ENCODE results near the gene LRRD1. TPM values are rescaled to one million over a fixed set of nuclear protein-coding genes. Genes with fewer than 3 reads are reported as not detected.

The LRRD1 gene
- total RNA-seq, 1 experiment from 2014 or later, result not detected

DNA sequence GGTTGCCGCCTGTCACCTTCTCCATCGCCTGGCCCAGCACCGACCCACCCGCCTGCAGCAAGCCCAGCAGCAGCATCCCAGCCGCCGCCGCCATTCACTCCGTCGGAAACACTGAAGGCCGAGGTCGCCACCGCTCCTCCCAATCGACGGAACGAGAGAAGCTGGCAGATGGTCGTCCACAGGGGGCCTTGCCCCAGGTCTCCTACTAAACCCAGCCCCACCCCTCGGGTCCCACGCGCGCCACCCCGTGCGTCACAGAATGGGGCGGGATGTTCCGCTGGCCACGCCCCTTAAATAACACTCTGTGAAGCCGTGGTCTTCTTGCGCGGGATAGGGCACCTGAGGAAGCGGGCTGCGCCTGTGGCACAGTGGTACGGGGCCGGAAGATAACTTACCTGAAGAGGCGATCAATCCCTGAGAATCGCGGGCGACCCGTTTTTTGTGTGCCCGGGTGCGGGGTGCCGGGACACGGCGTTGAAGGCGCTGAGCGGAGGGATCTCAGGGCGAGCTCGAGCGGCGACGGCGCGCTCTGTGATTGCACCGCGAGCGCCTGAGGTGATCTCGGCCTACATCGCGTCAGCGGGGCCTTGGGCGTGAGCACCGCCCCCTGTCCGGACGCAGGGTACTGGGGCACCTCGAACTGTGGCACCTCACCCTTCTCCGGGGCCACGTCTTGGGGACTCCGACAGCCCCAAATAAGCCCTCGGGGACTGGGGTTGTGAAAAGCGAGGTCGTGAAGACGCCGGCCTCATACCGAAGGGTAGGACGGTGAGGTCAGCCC lies 44.5 kb downstream of the LRRD1 start, which contains the start of gene CYP51A1 (continued):
- TF ChIP-seq, protein P1, sequence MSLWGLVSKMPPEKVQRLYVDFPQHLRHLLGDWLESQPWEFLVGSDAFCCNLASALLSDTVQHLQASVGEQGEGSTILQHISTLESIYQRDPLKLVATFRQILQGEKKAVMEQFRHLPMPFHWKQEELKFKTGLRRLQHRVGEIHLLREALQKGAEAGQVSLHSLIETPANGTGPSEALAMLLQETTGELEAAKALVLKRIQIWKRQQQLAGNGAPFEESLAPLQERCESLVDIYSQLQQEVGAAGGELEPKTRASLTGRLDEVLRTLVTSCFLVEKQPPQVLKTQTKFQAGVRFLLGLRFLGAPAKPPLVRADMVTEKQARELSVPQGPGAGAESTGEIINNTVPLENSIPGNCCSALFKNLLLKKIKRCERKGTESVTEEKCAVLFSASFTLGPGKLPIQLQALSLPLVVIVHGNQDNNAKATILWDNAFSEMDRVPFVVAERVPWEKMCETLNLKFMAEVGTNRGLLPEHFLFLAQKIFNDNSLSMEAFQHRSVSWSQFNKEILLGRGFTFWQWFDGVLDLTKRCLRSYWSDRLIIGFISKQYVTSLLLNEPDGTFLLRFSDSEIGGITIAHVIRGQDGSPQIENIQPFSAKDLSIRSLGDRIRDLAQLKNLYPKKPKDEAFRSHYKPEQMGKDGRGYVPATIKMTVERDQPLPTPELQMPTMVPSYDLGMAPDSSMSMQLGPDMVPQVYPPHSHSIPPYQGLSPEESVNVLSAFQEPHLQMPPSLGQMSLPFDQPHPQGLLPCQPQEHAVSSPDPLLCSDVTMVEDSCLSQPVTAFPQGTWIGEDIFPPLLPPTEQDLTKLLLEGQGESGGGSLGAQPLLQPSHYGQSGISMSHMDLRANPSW (CRISPR knock-in tag; conservative IDR thresholded peaks at IDR 0.05; ENCODE audit: low read depth), result no peak
- TF ChIP-seq CBFB (CRISPR knock-in tag; IDR thresholded peaks at IDR 0.05; ENCODE audit: low read depth) (no peak), NFE2L1 (CRISPR knock-in tag; IDR thresholded peaks at IDR 0.05) (peak; percentile 62; the same call in 1 of the 2 replicates), ELF4 (CRISPR knock-in tag; IDR thresholded peaks at IDR 0.05; ENCODE audit: low read depth) (no peak), FOXK1 (CRISPR knock-in tag; IDR thresholded peaks at IDR 0.05) (peak; percentile 90), OVOL2 (CRISPR knock-in tag; IDR thresholded peaks at IDR 0.05; ENCODE audit: borderline replicate concordance) (no peak), GABPB1 (CRISPR knock-in tag; IDR thresholded peaks at IDR 0.05) (no peak), ZSCAN18 (CRISPR knock-in tag; IDR thresholded peaks at IDR 0.05) (no peak), CREB1 (CRISPR knock-in tag; IDR thresholded peaks at IDR 0.05) (peak; percentile 26; the same call in 1 of the 2 replicates), KAT7 (CRISPR knock-in tag; IDR thresholded peaks at IDR 0.05; ENCODE audit: borderline replicate concordance) (0 out of 2 replicates have a peak, but pooled peaks have one; percentile 64), HMGA2 (CRISPR knock-in tag; IDR thresholded peaks at IDR 0.05) (no peak), MYBL2 (CRISPR knock-in tag; IDR thresholded peaks at IDR 0.05) (peak; percentile 90; the same call in 1 of the 2 replicates), ETV6 (CRISPR knock-in tag; IDR thresholded peaks at IDR 0.05) (peak; percentile 92), NFATC4 (CRISPR knock-in tag; IDR thresholded peaks at IDR 0.05) (no peak), MLX (CRISPR knock-in tag; IDR thresholded peaks at IDR 0.05) (no peak), SP1 (CRISPR knock-in tag; conservative IDR thresholded peaks at IDR 0.05) (peak; percentile 99), ZNF232 (CRISPR knock-in tag; IDR thresholded peaks at IDR 0.05) (0 out of 2 replicates have a peak, but pooled peaks have one; percentile 56)
- TF ChIP-seq, protein P2, sequence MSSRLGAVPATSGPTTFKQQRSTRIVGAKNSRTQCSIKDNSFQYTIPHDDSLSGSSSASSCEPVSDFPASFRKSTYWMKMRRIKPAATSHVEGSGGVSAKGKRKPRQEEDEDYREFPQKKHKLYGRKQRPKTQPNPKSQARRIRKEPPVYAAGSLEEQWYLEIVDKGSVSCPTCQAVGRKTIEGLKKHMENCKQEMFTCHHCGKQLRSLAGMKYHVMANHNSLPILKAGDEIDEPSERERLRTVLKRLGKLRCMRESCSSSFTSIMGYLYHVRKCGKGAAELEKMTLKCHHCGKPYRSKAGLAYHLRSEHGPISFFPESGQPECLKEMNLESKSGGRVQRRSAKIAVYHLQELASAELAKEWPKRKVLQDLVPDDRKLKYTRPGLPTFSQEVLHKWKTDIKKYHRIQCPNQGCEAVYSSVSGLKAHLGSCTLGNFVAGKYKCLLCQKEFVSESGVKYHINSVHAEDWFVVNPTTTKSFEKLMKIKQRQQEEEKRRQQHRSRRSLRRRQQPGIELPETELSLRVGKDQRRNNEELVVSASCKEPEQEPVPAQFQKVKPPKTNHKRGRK (CRISPR knock-in tag; IDR thresholded peaks at IDR 0.05; ENCODE audit: borderline replicate concordance), result no peak
- TF ChIP-seq, protein P3, sequence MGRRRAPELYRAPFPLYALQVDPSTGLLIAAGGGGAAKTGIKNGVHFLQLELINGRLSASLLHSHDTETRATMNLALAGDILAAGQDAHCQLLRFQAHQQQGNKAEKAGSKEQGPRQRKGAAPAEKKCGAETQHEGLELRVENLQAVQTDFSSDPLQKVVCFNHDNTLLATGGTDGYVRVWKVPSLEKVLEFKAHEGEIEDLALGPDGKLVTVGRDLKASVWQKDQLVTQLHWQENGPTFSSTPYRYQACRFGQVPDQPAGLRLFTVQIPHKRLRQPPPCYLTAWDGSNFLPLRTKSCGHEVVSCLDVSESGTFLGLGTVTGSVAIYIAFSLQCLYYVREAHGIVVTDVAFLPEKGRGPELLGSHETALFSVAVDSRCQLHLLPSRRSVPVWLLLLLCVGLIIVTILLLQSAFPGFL (CRISPR knock-in tag; IDR thresholded peaks at IDR 0.05; ENCODE audit: borderline replicate concordance), result 0 out of 2 replicates have a peak, but pooled peaks have one; percentile 35
- TF ChIP-seq, protein P4, sequence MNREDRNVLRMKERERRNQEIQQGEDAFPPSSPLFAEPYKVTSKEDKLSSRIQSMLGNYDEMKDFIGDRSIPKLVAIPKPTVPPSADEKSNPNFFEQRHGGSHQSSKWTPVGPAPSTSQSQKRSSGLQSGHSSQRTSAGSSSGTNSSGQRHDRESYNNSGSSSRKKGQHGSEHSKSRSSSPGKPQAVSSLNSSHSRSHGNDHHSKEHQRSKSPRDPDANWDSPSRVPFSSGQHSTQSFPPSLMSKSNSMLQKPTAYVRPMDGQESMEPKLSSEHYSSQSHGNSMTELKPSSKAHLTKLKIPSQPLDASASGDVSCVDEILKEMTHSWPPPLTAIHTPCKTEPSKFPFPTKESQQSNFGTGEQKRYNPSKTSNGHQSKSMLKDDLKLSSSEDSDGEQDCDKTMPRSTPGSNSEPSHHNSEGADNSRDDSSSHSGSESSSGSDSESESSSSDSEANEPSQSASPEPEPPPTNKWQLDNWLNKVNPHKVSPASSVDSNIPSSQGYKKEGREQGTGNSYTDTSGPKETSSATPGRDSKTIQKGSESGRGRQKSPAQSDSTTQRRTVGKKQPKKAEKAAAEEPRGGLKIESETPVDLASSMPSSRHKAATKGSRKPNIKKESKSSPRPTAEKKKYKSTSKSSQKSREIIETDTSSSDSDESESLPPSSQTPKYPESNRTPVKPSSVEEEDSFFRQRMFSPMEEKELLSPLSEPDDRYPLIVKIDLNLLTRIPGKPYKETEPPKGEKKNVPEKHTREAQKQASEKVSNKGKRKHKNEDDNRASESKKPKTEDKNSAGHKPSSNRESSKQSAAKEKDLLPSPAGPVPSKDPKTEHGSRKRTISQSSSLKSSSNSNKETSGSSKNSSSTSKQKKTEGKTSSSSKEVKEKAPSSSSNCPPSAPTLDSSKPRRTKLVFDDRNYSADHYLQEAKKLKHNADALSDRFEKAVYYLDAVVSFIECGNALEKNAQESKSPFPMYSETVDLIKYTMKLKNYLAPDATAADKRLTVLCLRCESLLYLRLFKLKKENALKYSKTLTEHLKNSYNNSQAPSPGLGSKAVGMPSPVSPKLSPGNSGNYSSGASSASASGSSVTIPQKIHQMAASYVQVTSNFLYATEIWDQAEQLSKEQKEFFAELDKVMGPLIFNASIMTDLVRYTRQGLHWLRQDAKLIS (CRISPR knock-in tag; IDR thresholded peaks at IDR 0.05; ENCODE audit: borderline replicate concordance), result 0 out of 2 replicates have a peak, but pooled peaks have one; percentile 65
- TF ChIP-seq, protein P5, sequence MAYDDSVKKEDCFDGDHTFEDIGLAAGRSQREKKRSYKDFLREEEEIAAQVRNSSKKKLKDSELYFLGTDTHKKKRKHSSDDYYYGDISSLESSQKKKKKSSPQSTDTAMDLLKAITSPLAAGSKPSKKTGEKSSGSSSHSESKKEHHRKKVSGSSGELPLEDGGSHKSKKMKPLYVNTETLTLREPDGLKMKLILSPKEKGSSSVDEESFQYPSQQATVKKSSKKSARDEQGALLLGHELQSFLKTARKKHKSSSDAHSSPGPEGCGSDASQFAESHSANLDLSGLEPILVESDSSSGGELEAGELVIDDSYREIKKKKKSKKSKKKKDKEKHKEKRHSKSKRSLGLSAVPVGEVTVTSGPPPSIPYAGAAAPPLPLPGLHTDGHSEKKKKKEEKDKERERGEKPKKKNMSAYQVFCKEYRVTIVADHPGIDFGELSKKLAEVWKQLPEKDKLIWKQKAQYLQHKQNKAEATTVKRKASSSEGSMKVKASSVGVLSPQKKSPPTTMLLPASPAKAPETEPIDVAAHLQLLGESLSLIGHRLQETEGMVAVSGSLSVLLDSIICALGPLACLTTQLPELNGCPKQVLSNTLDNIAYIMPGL (CRISPR knock-in tag; IDR thresholded peaks at IDR 0.05), result peak; percentile 20; the same call in 1 of the 2 replicates
- TF ChIP-seq, protein P6, sequence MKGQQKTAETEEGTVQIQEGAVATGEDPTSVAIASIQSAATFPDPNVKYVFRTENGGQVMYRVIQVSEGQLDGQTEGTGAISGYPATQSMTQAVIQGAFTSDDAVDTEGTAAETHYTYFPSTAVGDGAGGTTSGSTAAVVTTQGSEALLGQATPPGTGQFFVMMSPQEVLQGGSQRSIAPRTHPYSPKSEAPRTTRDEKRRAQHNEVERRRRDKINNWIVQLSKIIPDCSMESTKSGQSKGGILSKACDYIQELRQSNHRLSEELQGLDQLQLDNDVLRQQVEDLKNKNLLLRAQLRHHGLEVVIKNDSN (CRISPR knock-in tag; IDR thresholded peaks at IDR 0.05), result peak; percentile 63; the same call in 1 of the 2 replicates
